Esophagus squamous epithelium (tissue), 4 donors: ENCODE data around the gene SOX6.

Source experiments
- POLR2A ChIP-seq, 4 donors: fragments of 450-650 bp; IDR thresholded peaks; one replicate each; pipeline ENCODE4 v1.6.1; 2017; ENCODE audit warnings: antibody characterized with exemption in 4 of 4, mild to moderate bottlenecking in 4 of 4, moderate library complexity in 3 of 4
- TF ChIP-seq, protein P1 (sequence below), 6 experiments: fragments of 450-650 bp in 4 of 6; fragments of 200-600 bp in 2 of 6; sonication (generic) in 2 of 6; IDR thresholded peaks; one replicate each; pipeline ENCODE4 v1.5.1; 2016 to 2019; ENCODE audit warnings: antibody characterized with exemption in 6 of 6, mild to moderate bottlenecking in 4 of 6, moderate library complexity in 4 of 6

DNA sequence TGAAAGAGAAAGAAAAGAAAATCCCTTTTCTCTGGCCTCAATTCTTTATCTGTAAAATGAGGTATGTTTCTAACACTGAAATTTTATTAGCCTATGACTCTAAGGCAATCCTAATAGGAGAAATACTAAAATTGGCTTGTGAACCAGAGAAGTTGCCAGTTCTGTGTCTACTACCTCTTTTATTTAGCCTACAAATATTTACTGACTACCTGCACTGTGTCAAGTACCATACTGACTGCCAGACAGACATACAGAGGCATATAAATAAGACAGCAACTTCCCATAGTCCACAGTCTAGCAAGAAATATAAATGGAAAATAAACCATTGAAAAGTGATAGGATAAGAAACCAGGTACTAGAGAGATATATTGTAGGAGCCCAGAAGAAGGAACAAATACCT, 2.4 kb upstream of the SOX6 start:
- TF ChIP-seq, protein P1, sequence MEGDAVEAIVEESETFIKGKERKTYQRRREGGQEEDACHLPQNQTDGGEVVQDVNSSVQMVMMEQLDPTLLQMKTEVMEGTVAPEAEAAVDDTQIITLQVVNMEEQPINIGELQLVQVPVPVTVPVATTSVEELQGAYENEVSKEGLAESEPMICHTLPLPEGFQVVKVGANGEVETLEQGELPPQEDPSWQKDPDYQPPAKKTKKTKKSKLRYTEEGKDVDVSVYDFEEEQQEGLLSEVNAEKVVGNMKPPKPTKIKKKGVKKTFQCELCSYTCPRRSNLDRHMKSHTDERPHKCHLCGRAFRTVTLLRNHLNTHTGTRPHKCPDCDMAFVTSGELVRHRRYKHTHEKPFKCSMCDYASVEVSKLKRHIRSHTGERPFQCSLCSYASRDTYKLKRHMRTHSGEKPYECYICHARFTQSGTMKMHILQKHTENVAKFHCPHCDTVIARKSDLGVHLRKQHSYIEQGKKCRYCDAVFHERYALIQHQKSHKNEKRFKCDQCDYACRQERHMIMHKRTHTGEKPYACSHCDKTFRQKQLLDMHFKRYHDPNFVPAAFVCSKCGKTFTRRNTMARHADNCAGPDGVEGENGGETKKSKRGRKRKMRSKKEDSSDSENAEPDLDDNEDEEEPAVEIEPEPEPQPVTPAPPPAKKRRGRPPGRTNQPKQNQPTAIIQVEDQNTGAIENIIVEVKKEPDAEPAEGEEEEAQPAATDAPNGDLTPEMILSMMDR (IDR thresholded peaks at IDR 0.05) = no peak
- TF ChIP-seq POLR2A (IDR thresholded peaks at IDR 0.05) = no peak
